Neural cell (in vitro differentiated cells): Measurements from ENCODE around the gene CENPP. TPM values are rescaled to one million over a fixed set of nuclear protein-coding genes. Genes with fewer than 3 reads are reported as not detected.

Experiments used
- H2AFZ ChIP-seq: fragments of 200-600, 300-800 bp; sonication (generic), shearing (Covaris generic); 2 replicates; pipeline ENCODE4 v1.6.0; 2014; ENCODE audit warnings: low read depth, mild to moderate bottlenecking, antibody characterized with exemption, low read length, moderate library complexity
- H3F3A ChIP-seq: fragments of 200-600 bp; shearing (Covaris generic); 2 replicates; pipeline ENCODE4 v1.6.1; 2016; ENCODE audit warnings: mild to moderate bottlenecking, moderate library complexity, mixed read lengths, antibody characterized with exemption, low read length; ENCODE audit not compliant: insufficient read depth, poor library complexity, severe bottlenecking
- H3K27ac ChIP-seq: fragments of 200-600, 300-800 bp; sonication (generic), shearing (Covaris generic); 2 replicates; pipeline ENCODE4 v1.5.1; 2014; ENCODE audit warnings: mild to moderate bottlenecking, low read length, moderate library complexity
- H3K27me3 ChIP-seq: fragments of 300-800, 200-600 bp; sonication (generic), shearing (Covaris generic); 2 replicates; pipeline ENCODE4 v1.6.0; 2014; ENCODE audit warnings: mild to moderate bottlenecking, low read depth, low read length, moderate library complexity; ENCODE audit not compliant: insufficient read depth
- H3K36me3 ChIP-seq: fragments of 300-800, 200-600 bp; sonication (generic), shearing (Covaris generic); 2 replicates; pipeline ENCODE4 v1.5.1; 2014; ENCODE audit warnings: mild to moderate bottlenecking, antibody characterized with exemption, low read length, moderate library complexity; ENCODE audit not compliant: insufficient read depth
- H3K4me2 ChIP-seq: fragments of 300-800, 200-600 bp; sonication (generic), shearing (Covaris generic); 2 replicates; pipeline ENCODE4 v1.6.0; 2014; ENCODE audit warnings: mild to moderate bottlenecking, low read length
- H3K4me3 ChIP-seq: fragments of 300-800, 200-600 bp; sonication (generic), shearing (Covaris generic); 2 replicates; pipeline ENCODE4 v1.5.1; 2014; ENCODE audit warnings: mild to moderate bottlenecking, low read length, moderate library complexity
- H3K79me2 ChIP-seq: fragments of 200-600 bp; shearing (Covaris generic); replicated peaks from 2 replicates; pipeline ENCODE4 v1.6.0; 2014; ENCODE audit warnings: mild to moderate bottlenecking, low read length, moderate library complexity; ENCODE audit not compliant: insufficient read depth
- H3K9ac ChIP-seq: fragments of 300-800, 200-600 bp; sonication (generic), shearing (Covaris generic); 2 replicates; pipeline ENCODE4 v1.6.1; 2016; ENCODE audit warnings: mild to moderate bottlenecking, low read length, mixed read lengths
- H3K9me2 ChIP-seq: fragments of 200-600 bp; shearing (Covaris generic); 2 replicates; pipeline ENCODE4 v1.6.1; 2016; ENCODE audit warnings: mild to moderate bottlenecking, low read length, mixed read lengths; ENCODE audit not compliant: insufficient read depth
- H3K9me3 ChIP-seq: fragments of 200-600, 300-800 bp; sonication (generic), shearing (Covaris generic); 2 replicates; pipeline ENCODE4 v1.6.1; 2016; ENCODE audit warnings: mild to moderate bottlenecking, mixed run types, low read length, moderate library complexity, mixed read lengths
- H4K20me1 ChIP-seq: fragments of 200-600 bp; shearing (Covaris generic); 2 replicates; pipeline ENCODE4 v1.6.1; 2016; ENCODE audit warnings: mild to moderate bottlenecking, mixed run types; ENCODE audit not compliant: insufficient read depth
- EP300 ChIP-seq: fragments of 450-650 bp; conservative IDR thresholded peaks from 2 replicates; pipeline ENCODE4 v1.6.1; 2014; ENCODE audit warnings: antibody characterized with exemption, mild to moderate bottlenecking, moderate library complexity; ENCODE audit not compliant: poor library complexity, severe bottlenecking
- EZH2 ChIP-seq: fragments of 200-600, 300-800 bp; shearing (Covaris generic), sonication (generic); IDR thresholded peaks from 2 replicates; pipeline ENCODE4 v1.6.1; 2014; ENCODE audit warnings: antibody characterized with exemption, low read length, borderline replicate concordance, mild to moderate bottlenecking; ENCODE audit not compliant: insufficient read depth, poor library complexity, severe bottlenecking
- MXI1 ChIP-seq: fragments of 450-650 bp; conservative IDR thresholded peaks from 2 replicates; pipeline ENCODE4 v1.6.1; 2014; ENCODE audit warnings: antibody characterized with exemption, mild to moderate bottlenecking; ENCODE audit not compliant: poor library complexity, severe bottlenecking
- POLR2AphosphoS5 ChIP-seq: IDR thresholded peaks from 2 replicates; pipeline ENCODE4 v1.6.1; 2012
- RAD21 ChIP-seq: fragments of 450-650 bp; conservative IDR thresholded peaks from 2 replicates; pipeline ENCODE4 v1.6.1; 2014; ENCODE audit warnings: antibody characterized with exemption, mild to moderate bottlenecking, moderate library complexity
- SMC3 ChIP-seq: fragments of 450-650 bp; conservative IDR thresholded peaks from 2 replicates; pipeline ENCODE4 v1.6.1; 2014; ENCODE audit warnings: antibody characterized with exemption, mild to moderate bottlenecking, moderate library complexity; ENCODE audit not compliant: poor library complexity
- TAF1 ChIP-seq: IDR thresholded peaks from 2 replicates; pipeline ENCODE4 v1.6.1; 2012; ENCODE audit warnings: low read depth
- polyA plus RNA-seq: library from polyadenylated mRNA; depleted of rRNA; stranded (reverse); fragments of >200 nt; gene quantifications from 2 replicates; pipeline ENCODE4 v1.2.3, GENCODE V29; 2014
- TF ChIP-seq, protein P1 (sequence below): fragments of 450-650 bp; IDR thresholded peaks from 2 replicates; pipeline ENCODE4 v1.5.1; 2014; ENCODE audit warnings: antibody characterized with exemption, mild to moderate bottlenecking, moderate library complexity; ENCODE audit not compliant: poor library complexity, severe bottlenecking
- TF ChIP-seq, protein P2 (sequence below): IDR thresholded peaks from 2 replicates; pipeline ENCODE4 v1.6.1; 2012; ENCODE audit warnings: borderline replicate concordance

CENPP gene
- polyA plus RNA-seq, 1 donor from 2014 or later, result 5.0 TPM

DNA sequence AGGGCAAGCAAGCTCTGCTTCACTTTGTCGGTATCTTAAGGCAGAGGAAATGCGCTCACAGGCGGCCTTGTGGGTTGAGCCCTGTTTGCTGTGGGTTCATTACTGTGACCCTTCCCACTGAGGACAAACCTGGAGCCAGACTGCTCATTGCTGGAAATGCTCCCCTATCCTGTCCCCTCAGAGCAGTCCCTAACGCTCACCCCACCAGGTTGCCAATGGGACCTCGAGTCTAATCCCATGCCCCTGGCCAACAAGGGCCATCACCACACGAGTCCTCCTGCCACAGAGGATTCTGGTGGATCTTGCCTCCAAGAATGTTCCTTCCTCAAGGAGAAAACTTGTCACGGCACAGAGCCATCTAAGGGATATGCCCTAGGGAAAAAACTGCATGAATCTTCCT lies 329.6 kb downstream of the CENPP start:
- Histone ChIP-seq H2AFZ (no peak overlapping the region), H3F3A (no peaks in the 10 kb centered on the region), H3K4me3 (no peak overlapping the region), H3K4me2 (no peak overlapping the region), H3K9ac (no peak overlapping the region), H3K79me2 (no peaks in the 10 kb centered on the region), H3K36me3 (no peaks in the 10 kb centered on the region), H4K20me1 (no peaks in the 10 kb centered on the region), H3K27me3 (no peaks in the 10 kb centered on the region), H3K9me2 (no peaks in the 10 kb centered on the region), H3K27ac (no peak overlapping the region), H3K9me3 (no peaks in the 10 kb centered on the region)
- TF ChIP-seq SMC3, result no peak
- TF ChIP-seq, protein P1, sequence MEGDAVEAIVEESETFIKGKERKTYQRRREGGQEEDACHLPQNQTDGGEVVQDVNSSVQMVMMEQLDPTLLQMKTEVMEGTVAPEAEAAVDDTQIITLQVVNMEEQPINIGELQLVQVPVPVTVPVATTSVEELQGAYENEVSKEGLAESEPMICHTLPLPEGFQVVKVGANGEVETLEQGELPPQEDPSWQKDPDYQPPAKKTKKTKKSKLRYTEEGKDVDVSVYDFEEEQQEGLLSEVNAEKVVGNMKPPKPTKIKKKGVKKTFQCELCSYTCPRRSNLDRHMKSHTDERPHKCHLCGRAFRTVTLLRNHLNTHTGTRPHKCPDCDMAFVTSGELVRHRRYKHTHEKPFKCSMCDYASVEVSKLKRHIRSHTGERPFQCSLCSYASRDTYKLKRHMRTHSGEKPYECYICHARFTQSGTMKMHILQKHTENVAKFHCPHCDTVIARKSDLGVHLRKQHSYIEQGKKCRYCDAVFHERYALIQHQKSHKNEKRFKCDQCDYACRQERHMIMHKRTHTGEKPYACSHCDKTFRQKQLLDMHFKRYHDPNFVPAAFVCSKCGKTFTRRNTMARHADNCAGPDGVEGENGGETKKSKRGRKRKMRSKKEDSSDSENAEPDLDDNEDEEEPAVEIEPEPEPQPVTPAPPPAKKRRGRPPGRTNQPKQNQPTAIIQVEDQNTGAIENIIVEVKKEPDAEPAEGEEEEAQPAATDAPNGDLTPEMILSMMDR, result no peak
- no peak for TF ChIP-seq MXI1
- TF ChIP-seq EZH2, result no peak
- TF ChIP-seq POLR2AphosphoS5, result no peak
- TF ChIP-seq EP300, result no peak
- TF ChIP-seq, protein P2, sequence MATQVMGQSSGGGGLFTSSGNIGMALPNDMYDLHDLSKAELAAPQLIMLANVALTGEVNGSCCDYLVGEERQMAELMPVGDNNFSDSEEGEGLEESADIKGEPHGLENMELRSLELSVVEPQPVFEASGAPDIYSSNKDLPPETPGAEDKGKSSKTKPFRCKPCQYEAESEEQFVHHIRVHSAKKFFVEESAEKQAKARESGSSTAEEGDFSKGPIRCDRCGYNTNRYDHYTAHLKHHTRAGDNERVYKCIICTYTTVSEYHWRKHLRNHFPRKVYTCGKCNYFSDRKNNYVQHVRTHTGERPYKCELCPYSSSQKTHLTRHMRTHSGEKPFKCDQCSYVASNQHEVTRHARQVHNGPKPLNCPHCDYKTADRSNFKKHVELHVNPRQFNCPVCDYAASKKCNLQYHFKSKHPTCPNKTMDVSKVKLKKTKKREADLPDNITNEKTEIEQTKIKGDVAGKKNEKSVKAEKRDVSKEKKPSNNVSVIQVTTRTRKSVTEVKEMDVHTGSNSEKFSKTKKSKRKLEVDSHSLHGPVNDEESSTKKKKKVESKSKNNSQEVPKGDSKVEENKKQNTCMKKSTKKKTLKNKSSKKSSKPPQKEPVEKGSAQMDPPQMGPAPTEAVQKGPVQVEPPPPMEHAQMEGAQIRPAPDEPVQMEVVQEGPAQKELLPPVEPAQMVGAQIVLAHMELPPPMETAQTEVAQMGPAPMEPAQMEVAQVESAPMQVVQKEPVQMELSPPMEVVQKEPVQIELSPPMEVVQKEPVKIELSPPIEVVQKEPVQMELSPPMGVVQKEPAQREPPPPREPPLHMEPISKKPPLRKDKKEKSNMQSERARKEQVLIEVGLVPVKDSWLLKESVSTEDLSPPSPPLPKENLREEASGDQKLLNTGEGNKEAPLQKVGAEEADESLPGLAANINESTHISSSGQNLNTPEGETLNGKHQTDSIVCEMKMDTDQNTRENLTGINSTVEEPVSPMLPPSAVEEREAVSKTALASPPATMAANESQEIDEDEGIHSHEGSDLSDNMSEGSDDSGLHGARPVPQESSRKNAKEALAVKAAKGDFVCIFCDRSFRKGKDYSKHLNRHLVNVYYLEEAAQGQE, result no peak
- TF ChIP-seq TAF1, result no peak
- TF ChIP-seq RAD21, result no peak

DNA sequence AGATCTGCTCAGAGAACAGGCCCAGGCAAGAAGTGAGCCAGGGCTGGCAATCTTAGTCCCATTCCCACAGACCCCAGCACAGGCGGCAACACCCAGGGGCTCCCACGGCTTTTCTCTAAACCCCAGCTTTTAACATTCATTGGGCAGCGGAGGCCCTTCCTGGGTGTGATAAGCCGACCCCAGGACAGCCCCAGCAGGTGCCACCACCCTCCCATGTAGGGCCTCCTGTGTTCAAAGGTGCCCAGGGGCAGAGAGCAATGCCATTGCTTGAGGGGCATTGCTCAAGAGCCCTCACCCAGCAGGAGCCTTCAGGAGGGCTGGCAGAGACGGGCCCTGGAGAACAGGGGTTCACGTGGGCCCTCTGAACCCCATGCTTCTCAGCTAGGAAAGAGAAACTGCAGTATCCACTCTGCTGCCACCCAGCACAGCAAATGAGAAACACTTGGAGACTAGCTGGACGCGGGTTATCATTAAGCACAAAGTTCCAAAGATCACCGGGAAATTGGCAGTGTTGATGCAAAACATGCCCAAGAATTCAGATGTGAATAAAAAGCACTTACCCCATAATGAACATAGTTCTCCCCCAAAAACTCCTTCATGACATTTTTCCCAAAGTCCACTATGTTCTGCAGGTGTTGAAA lies 330.3 kb downstream of the CENPP start:
- H3K36me3 ChIP-seq, result no peaks in the 10 kb centered on the region
- no peaks in the 10 kb centered on the region for H4K20me1 ChIP-seq

More for the DNA sequence above, 330.3 kb downstream of the CENPP start:
- Histone ChIP-seq H2AFZ (no peak overlapping the region), H3K9me3 (no peaks in the 10 kb centered on the region), H3K79me2 (no peaks in the 10 kb centered on the region), H3K9me2 (no peaks in the 10 kb centered on the region), H3K4me2 (no peak overlapping the region), H3K4me3 (no peak overlapping the region), H3F3A (no peaks in the 10 kb centered on the region), H3K27ac (no peak overlapping the region), H3K9ac (no peak overlapping the region), H3K27me3 (no peaks in the 10 kb centered on the region)
- TF ChIP-seq MXI1 (no peak), POLR2AphosphoS5 (no peak), EZH2 (no peak), SMC3 (no peak), EP300 (no peak), RAD21 (no peak), TAF1 (no peak)
- TF ChIP-seq, protein P2, result no peak
- TF ChIP-seq, protein P1, result no peak
